Glomerular endothelial cell (primary cell): Measurements from ENCODE around the gene TACR2. TPM values are rescaled to one million over a fixed set of nuclear protein-coding genes. Genes with fewer than 3 reads are reported as not detected.

ENCODE experiments used
- DNase-seq: peaks from one replicate; pipeline ENCODE4 v3.0.0-alpha.2; 2011; ENCODE audit warnings: low read depth, low spot score; ENCODE audit errors: extremely low read depth
- total RNA-seq: library from RNA; depleted of rRNA; stranded (reverse); fragments of >200 nt; gene quantifications from 2 replicates; pipeline ENCODE4 v1.2.3, GENCODE V29; 2015

TACR2 gene
- total RNA-seq, 1 donor from 2014 or later = 0.58 TPM

GRCh38 chr10:69421611-69422308, 5.0 kb upstream of the TACR2 start:
- no peak for DNase-seq

- no peak for DNase-seq
Observed at GRCh38 chr10:69419744-69420126, 3.0 kb upstream of the TACR2 start.

- no peak for DNase-seq
Observed at GRCh38 chr10:69419096-69419743, 2.5 kb upstream of the TACR2 start.

GRCh38 chr10:69418052-69418752, 1.5 kb upstream of the TACR2 start:
- no peak for DNase-seq

- DNase-seq = no peak
Observed at GRCh38 chr10:69417542-69417941, 824 bp upstream of the TACR2 start.

GRCh38 chr10:69415951-69416350, 767 bp downstream of the TACR2 start:
- no peak for DNase-seq

- DNase-seq = no peak
Observed at GRCh38 chr10:69415049-69415448, 1.7 kb downstream of the TACR2 start.

GRCh38 chr10:69414036-69415018, 2.4 kb downstream of the TACR2 start:
- no peak for DNase-seq

GRCh38 chr10:69413221-69413865, 3.4 kb downstream of the TACR2 start:
- DNase-seq = no peak

GRCh38 chr10:69412232-69412790, 4.4 kb downstream of the TACR2 start:
- no peak for DNase-seq

- DNase-seq = no peak
Observed at GRCh38 chr10:69411476-69411875, 5.2 kb downstream of the TACR2 start.

- DNase-seq = no peak
Observed at GRCh38 chr10:69410487-69410886, 6.2 kb downstream of the TACR2 start.

GRCh38 chr10:69409968-69410367, 6.8 kb downstream of the TACR2 start:
- no peak for DNase-seq

GRCh38 chr10:69409176-69409495, 7.6 kb downstream of the TACR2 start:
- DNase-seq = no peak

GRCh38 chr10:69408318-69409175, 8.2 kb downstream of the TACR2 start:
- no peak for DNase-seq

- no peak for DNase-seq
Observed at GRCh38 chr10:69407621-69408301, 9.0 kb downstream of the TACR2 start.

- no peak for DNase-seq
Observed at GRCh38 chr10:69406816-69407580, 9.7 kb downstream of the TACR2 start.

GRCh38 chr10:69406302-69406811, 10.4 kb downstream of the TACR2 start:
- no peak for DNase-seq
